Natural killer cell (primary cell): ENCODE measurements around the gene GALNT7. TPM values are rescaled to one million over a fixed set of nuclear protein-coding genes. Genes with fewer than 3 reads are reported as not detected.

Experiments
- ATAC-seq, 3 donors: fragments of 150-1000 bp in 2 of 3; fragments of 200-7000 bp in 1 of 3; cut with Tn5 transposase; 1 replicate in 1 of 3; 2 replicates in 2 of 3; pipeline ENCODE4 v1.10.0; 2021; ENCODE audit warnings: mild to moderate bottlenecking in 2 of 3, moderate library complexity in 2 of 3
- DNase-seq, 2 donors: peaks; one replicate each; pipeline versions ENCODE4 v3.0.0 to v3.0.0-alpha.2; 2013 to 2021; ENCODE audit warnings: mixed read lengths in 1 of 2
- H3K27ac ChIP-seq: one replicate; pipeline ENCODE4 v1.5.1; 2013; ENCODE audit warnings: mild to moderate bottlenecking, low read length
- H3K27me3 ChIP-seq: one replicate; pipeline ENCODE4 v1.6.1; 2013; ENCODE audit warnings: low read length; ENCODE audit not compliant: control insufficient read depth, insufficient read depth
- H3K36me3 ChIP-seq: one replicate; pipeline ENCODE4 v1.6.1; 2013; ENCODE audit warnings: low read length; ENCODE audit not compliant: control insufficient read depth, insufficient read depth
- H3K4me1 ChIP-seq: one replicate; pipeline ENCODE4 v1.6.1; 2013; ENCODE audit warnings: low read length; ENCODE audit not compliant: control insufficient read depth, insufficient read depth
- H3K4me3 ChIP-seq: one replicate; pipeline ENCODE4 v1.5.1; 2013; ENCODE audit warnings: low read length
- H3K9me3 ChIP-seq: one replicate; pipeline ENCODE4 v1.6.1; 2013; ENCODE audit warnings: low read length; ENCODE audit not compliant: control insufficient read depth, insufficient read depth
- H3K27ac Mint-ChIP-seq, 2 donors: one replicate each; pipeline ENCODE4 v1.8.0; 2022; ENCODE audit warnings: mild to moderate bottlenecking in 2 of 2, mixed read lengths in 2 of 2, moderate library complexity in 1 of 2
- H3K27me3 Mint-ChIP-seq, 2 donors: one replicate each; pipeline ENCODE4 v1.8.0; 2022; ENCODE audit warnings: low read depth in 2 of 2, mixed read lengths in 2 of 2
- H3K36me3 Mint-ChIP-seq: one replicate; pipeline ENCODE4 v1.8.0; 2022; ENCODE audit warnings: mixed read lengths
- H3K4me1 Mint-ChIP-seq, 2 donors: one replicate each; pipeline ENCODE4 v1.8.0; 2022; ENCODE audit warnings: mixed read lengths in 2 of 2
- H3K4me3 Mint-ChIP-seq: one replicate; pipeline ENCODE4 v1.8.0; 2022; ENCODE audit warnings: mild to moderate bottlenecking, moderate library complexity, mixed read lengths
- H3K9me3 Mint-ChIP-seq, 2 donors: one replicate each; pipeline ENCODE4 v1.8.0; 2022; ENCODE audit warnings: mixed read lengths in 2 of 2
- CTCF ChIP-seq: fragments of 200-600 bp; IDR thresholded peaks from one replicate; pipeline ENCODE4 v1.8.0; 2022; ENCODE audit warnings: antibody characterized with exemption
- WGBS: methylation state at CpG from one replicate; pipeline ENCODE4 v1.1.7; 2013; ENCODE audit warnings: missing lambda C conversion rate; ENCODE audit not compliant: insufficient coverage; 5-methylcytosine and 5-hydroxymethylcytosine counted together
- intact Hi-C: fragments of 100-400 bp; cut with micrococcal nuclease; formaldehyde crosslinking; loops from one replicate; pipeline ENCODE4 v1.14.2; 2022
- total RNA-seq, 4 donors: library from RNA; stranded (reverse); fragments of 120-200 nt in 1 of 4; gene quantifications; one replicate each; pipeline versions ENCODE4 v1.2.3 to v1.2.4, GENCODE V29; 2013 to 2022

GALNT7 gene
- total RNA-seq, 3 donors from 2014 or later (not counting 1 experiment from before 2014, with no cell fraction given) = 10.9 to 20.8 (median 15.6) TPM

GRCh38 chr4:173291899-173292298, 123.3 kb downstream of the GALNT7 start:
- Mint-ChIP-seq H3K4me3 (no peak overlapping the region), H3K4me1 (peaks cover 10 to 17% of the 10 kb centered on the region in 2 donors), H3K27me3 (no peaks in the 10 kb centered on the region), H3K9me3 (no peaks in the 10 kb centered on the region), H3K27ac (no peak overlapping the region), H3K36me3 (no peaks in the 10 kb centered on the region)
- ATAC-seq (no peak), DNase-seq (no peak)
- no peak overlapping the region for H3K4me3 ChIP-seq
- WGBS = 100% methylated on average over 3 of the region's 5 CpGs
- intact Hi-C loops = no loop called here
- H3K9me3 ChIP-seq = peaks cover 9% of the 10 kb centered on the region
- H3K4me1 ChIP-seq = no peaks in the 10 kb centered on the region
- no peak overlapping the region for H3K27ac ChIP-seq
- no peaks in the 10 kb centered on the region for H3K27me3 ChIP-seq
- no peak for TF ChIP-seq CTCF
- H3K36me3 ChIP-seq = no peaks in the 10 kb centered on the region

- H3K9me3 ChIP-seq = no peaks in the 10 kb centered on the region
- Mint-ChIP-seq H3K36me3 (no peaks in the 10 kb centered on the region), H3K27me3 (no peaks in the 10 kb centered on the region), H3K4me3 (no peak overlapping the region), H3K4me1 (peaks cover 5 to 12% of the 10 kb centered on the region in 2 donors), H3K27ac (no peak overlapping the region), H3K9me3 (no peaks in the 10 kb centered on the region)
- no peak for ATAC-seq
- no peak overlapping the region for H3K27ac ChIP-seq
- DNase-seq = no peak
- 84% methylated on average over 7 of the region's 7 CpGs for WGBS
- H3K4me1 ChIP-seq = no peaks in the 10 kb centered on the region
- TF ChIP-seq CTCF = no peak
- peaks cover 2% of the 10 kb centered on the region for H3K36me3 ChIP-seq
- no peaks in the 10 kb centered on the region for H3K27me3 ChIP-seq
- H3K4me3 ChIP-seq = no peak overlapping the region
- intact Hi-C loops = no loop called here
Observed at GRCh38 chr4:173293663-173294062, 125.1 kb downstream of the GALNT7 start.

GRCh38 chr4:173294444-173294843, 125.8 kb downstream of the GALNT7 start:
- WGBS = 100% methylated on average over 1 of the region's 1 CpG
- Histone ChIP-seq H3K27ac (no peak overlapping the region), H3K9me3 (no peaks in the 10 kb centered on the region), H3K4me1 (no peaks in the 10 kb centered on the region), H3K27me3 (no peaks in the 10 kb centered on the region), H3K4me3 (no peak overlapping the region), H3K36me3 (peaks cover 2% of the 10 kb centered on the region)
- Mint-ChIP-seq H3K27ac (no peak overlapping the region), H3K4me1 (peaks cover 0 to 4% of the 10 kb centered on the region in 2 donors), H3K4me3 (no peak overlapping the region), H3K27me3 (no peaks in the 10 kb centered on the region), H3K9me3 (no peaks in the 10 kb centered on the region), H3K36me3 (no peaks in the 10 kb centered on the region)
- intact Hi-C loops = no loop called here
- no peak for DNase-seq
- ATAC-seq = no peak
- TF ChIP-seq CTCF = no peak

GRCh38 chr4:173301518-173302201, 133.0 kb downstream of the GALNT7 start:
- intact Hi-C loops = loop anchor here (1.0 kb wide), 2 partner anchors 276 to 288 kb away; no protein-coding TSS in a partner anchor
- peaks cover 11% of the 10 kb centered on the region for H3K36me3 Mint-ChIP-seq

More at GRCh38 chr4:173301518-173302201, 133.0 kb downstream of the GALNT7 start:
- peak; percentile 81 for TF ChIP-seq CTCF
- peaks cover 6% of the 10 kb centered on the region in 2 donors for H3K4me1 Mint-ChIP-seq
- no peaks in the 10 kb centered on the region for H3K4me1 ChIP-seq
- no peak overlapping the region for H3K4me3 Mint-ChIP-seq
- peak in 1 of 3 donors; percentile 48 for ATAC-seq
- no peak overlapping the region for H3K27ac ChIP-seq
- 50% methylated on average over 2 of the region's 5 CpGs for WGBS
- peaks cover 2% of the 10 kb centered on the region for H3K36me3 ChIP-seq
- no peak overlapping the region for H3K4me3 ChIP-seq
- DNase-seq = peak in 1 of 2 donors; percentile 58
- H3K27ac Mint-ChIP-seq = no peak overlapping the region
- no peaks in the 10 kb centered on the region for H3K9me3 ChIP-seq
- no peaks in the 10 kb centered on the region for H3K27me3 ChIP-seq
- H3K9me3 Mint-ChIP-seq = no peaks in the 10 kb centered on the region
- H3K27me3 Mint-ChIP-seq = no peaks in the 10 kb centered on the region
